NT2/D1 (cell line): ENCODE results near the gene ENPP6.

ENCODE experiments used
- SUZ12 ChIP-seq: IDR thresholded peaks from 2 replicates; pipeline ENCODE4 v1.6.1; 2011; ENCODE audit not compliant: insufficient read length, insufficient read depth; ENCODE audit errors: extremely low read depth
- YY1 ChIP-seq: IDR thresholded peaks from 2 replicates; pipeline ENCODE4 v1.6.1; 2011; ENCODE audit not compliant: insufficient read length, insufficient read depth
- ZNF274 ChIP-seq: IDR thresholded peaks from 2 replicates; pipeline ENCODE4 v1.6.1; 2011; ENCODE audit warnings: mild to moderate bottlenecking, low read depth, low read length

DNA sequence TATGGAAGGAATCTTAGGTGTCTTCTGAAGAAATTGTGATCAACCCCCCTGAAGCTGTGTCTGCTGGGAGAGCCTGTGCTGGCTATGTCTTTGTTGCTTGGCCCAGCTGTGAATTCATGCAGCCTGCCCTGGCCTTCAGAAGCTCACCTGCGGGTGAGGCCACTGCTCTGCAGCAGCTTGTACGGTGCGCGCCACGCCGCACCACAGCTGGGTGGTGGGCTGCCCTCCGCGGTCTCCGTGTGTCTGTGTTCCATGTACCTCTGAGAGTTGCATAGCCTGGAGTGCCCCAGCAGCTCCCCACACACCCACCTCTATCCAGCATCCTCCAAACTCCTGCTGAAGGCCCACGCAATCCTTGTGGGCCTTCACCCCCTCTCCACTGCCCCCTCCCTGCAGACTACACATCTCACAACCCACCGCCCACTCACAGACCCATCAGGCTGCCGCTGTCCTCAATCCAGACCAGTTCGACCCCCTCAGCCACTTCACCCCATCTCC, 65.6 kb downstream of the ENPP6 start:
- TF ChIP-seq SUZ12 (no peak), YY1 (no peak), ZNF274 (no peak)
